ENCODE results near the gene MICALL2. TPM values are rescaled to one million over a fixed set of nuclear protein-coding genes. Genes with fewer than 3 reads are reported as not detected.
"Not testable (repeated sequence)": the region's sequence is repeated elsewhere in the genome, so short reads cannot be mapped to it uniquely, and the experiment has no call there.

Gene MICALL2
- total RNA-seq, 1 donor from 2014 or later: 1.5 TPM

DNA sequence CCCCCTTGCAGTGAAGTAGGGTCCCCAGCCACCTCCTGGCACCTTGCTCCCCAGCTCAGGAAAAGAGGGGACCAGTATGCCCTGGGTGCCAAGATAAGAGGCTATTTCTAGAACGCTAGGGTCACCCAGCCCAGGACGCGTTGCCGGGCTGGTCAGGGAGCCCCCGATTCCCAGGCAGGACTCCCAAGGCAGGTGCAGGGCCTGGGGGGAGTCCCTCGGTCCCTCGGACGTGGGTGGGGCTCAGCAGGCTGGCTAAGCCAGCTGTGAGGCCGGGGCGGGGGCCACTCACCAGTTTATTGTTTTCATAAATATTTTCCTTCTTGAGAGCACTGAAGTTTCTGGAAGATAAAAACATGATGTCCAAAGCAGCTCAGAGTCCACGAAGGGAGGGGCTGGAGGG lies 9.3 kb downstream of the MICALL2 start:
- intact Hi-C loops (cut with micrococcal nuclease): no loop called here

DNA sequence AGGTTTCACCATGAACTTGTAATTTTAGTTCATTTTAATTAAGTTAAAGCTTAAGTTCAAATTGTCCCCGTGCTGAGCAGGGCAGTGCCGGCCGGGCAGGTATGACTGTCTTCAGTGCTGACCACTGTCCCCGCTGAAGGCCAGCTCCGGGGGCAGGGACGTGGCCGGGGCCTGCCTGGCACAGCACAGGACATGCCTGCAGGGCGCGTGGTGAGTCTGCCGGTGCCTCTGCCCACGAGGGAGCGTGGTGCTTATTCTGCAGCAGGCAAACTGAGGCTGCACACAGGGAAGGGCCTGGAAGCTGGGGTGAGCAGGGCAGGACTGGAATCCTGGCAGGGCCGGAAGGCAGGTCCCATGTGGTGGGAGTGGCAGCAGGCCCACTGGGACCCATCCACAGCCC lies 9.8 kb downstream of the MICALL2 start:
- intact Hi-C loops (cut with micrococcal nuclease): no loop called here

DNA sequence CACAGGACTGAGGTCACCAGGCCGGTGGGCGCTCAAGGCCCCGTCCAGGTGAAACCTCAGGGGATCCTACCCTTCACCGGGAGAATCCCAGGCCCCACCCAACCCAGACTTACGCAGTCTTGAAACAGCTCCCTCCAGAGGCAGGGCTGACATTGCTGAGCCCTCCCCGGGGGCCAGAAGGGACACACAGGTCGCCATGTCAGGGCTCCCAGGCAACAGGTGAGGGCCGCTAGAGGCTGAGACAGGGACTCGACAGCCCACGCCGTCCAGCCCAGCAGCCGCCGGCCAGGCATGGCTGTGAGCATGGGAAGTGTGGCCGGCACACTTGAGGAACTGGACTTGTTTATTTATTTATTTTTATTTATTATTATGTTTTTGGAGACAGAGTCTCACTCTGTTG lies 10.3 kb downstream of the MICALL2 start:
- intact Hi-C loops (cut with micrococcal nuclease): no loop called here

DNA sequence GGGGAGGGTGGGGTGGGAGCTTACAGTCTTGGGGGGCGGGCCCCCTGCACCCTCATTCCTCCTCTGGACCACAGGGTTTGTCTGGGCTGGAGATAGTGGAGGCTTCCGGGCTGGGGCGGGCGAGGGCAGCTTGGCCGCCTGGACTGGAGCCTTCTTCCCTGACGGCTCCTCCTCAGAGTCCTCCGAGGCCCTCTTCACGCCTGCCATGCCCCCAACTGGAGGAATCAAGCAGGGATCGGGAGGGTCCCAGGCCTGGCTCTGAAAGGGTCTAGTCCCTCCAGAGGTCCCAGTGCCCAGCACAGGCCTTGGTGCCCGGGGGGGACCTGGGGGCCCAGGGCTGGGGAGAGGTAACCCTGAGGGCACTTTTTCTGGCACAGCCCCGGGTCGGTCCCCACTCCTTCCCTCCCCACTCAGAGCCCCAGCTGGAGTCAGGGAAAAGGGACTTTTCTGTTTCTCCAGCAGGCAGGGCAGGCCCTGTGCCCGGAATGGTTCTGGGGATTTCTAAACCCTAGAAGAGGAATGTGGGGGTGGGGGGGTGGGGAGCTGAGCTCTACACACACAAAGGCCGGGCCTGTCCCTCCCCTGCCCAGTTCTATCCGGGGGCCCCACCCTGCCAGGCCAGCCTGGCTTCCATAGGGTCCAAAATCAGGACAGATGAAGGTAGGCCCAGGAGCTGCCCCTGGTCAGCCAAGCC lies 11.6 kb downstream of the MICALL2 start:
- intact Hi-C loops (cut with micrococcal nuclease): no loop called here

DNA sequence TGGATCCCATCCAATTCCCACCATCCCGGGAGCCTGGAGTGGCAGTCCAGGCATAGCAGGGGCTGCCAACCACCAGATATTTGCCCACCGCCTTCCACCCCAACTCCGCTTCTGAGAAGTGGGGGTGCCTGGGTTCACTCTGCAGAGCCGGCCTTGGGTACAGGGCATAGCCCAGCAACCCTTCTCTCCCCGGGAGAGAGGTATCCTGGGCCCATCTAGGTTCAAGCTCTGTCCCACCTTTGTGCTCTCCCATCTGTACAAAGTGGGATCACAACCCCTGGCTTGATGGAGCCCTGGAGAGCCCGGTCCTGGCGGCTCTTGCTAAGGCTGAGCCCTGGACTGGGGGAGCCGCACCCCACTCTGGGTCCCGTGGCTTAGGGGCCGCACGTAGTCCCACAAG lies 12.2 kb downstream of the MICALL2 start:
- intact Hi-C loops (cut with micrococcal nuclease): no loop called here

DNA sequence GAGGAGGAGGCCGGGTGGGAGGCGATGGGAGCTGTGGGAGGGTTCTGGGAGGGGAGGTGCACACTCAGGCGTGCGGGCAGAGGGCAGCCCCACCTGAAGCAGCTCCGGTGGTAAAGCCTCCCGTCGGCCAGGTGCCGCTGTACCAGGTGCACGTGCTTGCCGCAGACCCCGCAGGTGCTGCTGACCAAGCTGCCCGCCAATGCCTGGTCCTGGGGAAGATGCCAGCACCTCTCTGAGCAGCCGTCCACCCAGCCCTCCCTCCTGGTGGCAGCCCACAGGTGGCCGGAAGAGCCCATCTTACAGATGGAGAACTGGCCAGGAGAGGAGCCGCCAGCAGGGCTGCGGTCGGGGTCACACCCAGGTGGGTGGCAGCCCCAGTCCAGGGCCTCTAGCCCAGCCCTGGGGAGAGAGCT lies 12.6 kb downstream of the MICALL2 start:
- intact Hi-C loops (cut with micrococcal nuclease): no loop called here

DNA sequence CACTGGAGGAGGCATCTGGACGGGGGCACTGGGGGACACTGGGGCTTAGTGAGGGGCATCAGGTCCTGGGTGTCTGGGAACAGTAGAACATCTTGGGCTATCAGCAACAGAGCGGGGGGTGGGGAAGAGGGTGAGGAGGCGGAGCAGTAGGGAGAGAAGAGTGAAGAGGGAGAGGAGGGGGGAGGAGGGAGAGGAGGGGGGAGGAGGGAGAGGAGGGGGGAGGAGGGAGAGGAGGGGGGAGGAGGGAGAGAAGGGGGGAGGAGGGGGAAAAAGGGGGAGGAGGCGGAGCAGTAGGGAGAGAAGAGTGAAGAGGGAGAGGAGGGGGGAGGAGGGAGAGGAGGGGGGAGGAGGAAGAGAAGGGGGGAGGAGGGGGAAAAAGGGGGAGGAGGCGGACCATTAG lies 13.2 kb downstream of the MICALL2 start:
- intact Hi-C loops (cut with micrococcal nuclease): not testable (repeated sequence)

DNA sequence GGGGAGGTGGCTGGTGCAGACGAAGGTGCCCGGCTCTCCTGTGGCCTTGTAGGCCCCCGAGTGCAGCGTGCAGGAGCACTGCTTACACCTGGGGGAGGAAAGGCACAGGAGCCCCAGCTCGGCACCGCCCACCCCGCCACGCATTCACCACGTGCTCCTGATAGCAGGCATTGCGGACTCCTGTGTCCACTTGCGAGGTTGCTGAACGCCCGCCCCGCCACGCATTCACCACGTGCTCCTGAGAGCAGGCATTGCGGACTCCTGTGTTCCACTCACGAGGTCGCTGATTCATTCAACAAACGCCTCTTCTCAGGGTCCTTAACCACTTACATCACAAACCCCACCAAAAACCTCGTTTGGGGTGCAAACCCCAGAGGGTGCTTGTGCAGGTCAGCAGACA lies 13.9 kb downstream of the MICALL2 start:
- intact Hi-C loops (cut with micrococcal nuclease): no loop called here

DNA sequence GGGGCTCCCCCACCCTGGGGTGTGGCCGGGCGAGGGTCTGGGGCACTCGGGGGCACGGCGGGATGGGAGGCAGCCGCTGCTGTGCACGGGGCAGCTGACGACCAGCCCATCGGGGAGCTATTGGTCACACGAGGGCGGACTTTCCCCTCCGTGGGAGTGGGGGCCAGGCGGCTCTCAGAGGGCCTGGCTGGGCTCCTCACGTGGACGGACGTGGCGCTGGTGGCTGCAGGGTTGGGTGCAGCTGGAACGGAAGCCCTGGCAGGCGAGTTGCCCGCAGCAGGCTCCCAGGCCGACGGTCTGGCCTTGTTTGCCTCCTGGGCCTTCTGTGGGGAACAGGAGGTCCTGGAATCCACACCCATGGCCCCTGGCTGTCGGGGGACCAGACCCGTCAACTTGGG lies 14.3 kb downstream of the MICALL2 start:
- intact Hi-C loops (cut with micrococcal nuclease): no loop called here

DNA sequence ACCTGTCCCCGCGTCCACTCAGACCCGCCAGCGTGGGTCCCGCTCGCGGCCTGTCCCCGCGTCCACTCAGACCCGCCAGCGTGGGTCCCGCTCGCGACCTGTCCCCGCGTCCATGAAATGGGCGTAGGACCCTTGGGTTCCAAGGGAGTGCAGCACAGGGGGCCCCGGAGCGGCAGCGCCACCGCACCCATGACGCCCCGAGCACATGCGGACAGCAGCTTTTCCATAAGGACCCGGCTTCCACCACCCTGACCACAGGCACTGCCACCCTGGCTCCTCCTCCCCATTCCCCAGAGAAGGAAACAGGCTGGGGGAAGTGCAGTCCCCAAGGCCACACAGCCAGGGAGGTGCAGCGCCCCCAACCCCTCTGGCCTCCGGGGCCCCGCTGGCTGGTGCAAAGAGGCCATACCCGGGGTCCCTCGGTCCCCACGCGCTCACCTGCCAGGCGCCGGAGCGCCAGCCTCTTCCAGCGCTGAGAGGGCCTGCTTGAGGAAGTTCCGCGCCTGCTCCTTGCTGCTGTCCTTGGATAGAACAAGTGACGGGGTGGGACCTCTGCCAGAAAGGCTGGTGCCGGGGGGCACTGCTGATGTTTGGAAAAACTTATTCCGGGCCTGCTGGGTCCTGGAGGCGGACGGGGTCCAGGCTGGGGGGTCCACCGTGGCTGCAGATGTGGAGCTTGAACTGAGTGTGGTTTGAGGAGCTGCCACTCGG lies 14.9 kb downstream of the MICALL2 start:
- intact Hi-C loops (cut with micrococcal nuclease): no loop called here

DNA sequence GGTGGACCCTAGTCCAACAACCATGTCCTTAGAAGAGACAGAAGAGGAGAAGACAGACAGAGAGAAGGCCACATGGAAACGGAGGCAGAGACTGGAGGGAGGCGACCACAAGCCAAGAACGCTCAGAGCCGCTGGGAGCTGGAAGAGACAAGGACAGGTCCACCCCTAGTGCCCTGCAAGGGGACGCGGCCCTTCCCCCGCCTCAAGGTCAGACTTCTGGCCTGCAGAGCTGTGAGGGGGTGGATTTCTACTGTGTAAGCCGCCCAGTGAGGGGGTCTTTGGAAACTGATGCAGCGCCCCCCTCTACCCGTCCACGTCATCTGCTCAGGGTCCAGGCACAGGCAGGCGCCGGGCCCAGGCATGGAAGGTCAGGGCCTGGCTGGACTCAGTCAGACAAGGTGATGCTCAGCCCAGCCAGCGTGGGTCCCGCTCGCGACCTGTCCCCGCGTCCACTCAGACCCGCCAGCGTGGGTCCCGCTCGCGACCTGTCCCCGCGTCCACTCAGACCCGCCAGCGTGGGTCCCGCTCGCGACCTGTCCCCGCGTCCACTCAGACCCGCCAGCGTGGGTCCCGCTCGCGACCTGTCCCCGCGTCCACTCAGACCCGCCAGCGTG lies 15.6 kb downstream of the MICALL2 start:
- intact Hi-C loops (cut with micrococcal nuclease): not testable (repeated sequence)

DNA sequence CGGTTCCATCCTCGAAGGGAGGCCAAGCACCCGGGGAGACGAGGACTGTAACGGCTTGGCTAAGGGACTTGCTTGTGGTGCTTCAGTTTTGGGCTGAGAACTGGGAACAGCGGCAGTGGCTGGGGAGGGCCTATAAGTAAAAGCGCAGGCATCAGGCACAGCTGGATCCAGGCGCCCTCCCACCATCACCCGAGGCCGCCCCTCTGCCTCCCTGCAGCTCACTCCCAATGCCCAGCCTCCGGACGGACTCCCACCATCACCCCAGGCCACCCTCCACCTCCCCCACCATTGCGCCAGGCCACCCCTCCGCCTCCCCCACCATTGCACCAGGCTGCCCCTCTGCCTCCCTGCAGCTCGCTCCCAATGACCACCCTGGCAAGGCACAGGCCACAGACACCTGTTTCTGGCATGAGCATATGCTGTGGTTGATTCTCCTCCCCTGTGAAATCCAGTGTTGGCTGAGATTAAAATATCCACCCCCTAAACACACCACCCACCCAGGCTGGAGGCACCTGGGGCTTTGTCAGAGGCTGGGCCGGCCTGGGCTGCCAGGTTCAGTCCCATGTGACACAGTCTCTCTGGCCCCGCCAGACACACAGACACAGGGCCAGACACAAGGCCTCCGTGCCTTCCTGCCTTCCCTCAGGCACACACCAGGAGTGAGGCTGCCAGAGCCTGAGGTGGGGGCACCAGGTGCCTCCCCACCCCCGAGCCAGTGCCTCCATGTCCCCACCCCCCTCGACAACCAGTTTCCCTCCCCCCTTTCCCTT lies 16.7 kb downstream of the MICALL2 start:
- intact Hi-C loops (cut with micrococcal nuclease): no loop called here

DNA sequence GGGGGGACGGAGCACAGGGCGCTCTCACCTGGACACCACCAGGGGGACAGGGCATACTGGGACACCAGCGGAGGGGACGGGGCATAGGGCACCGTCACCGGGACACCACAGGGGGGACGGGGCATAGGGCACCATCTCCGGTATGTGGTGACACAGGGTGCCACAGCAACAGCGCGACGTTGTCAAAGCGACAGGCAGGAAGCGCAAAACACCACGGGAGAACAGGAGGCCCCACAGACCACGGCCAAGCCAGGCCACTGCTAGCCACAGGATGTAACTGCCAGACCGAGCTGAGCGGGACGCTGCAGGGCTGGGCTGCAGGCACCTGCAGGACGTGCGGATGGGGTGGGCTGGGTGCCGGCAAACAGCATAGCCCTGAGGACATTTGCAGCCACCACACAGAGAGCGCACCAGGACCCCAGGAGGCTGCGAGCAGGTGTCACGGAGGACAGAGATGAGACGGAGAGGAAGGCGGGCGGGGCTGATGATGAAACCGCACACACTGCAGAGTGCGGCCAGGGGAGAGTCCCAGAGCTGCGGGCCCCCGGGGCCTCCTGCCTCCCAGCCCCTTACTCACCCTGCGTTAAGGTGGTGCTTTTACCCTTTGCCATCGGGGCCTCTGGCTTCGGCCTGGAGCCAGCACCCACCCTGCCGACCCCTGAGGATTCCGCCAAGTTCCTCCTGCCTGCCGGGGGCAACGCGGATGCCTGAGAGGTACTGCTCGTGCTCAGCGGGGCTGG lies 17.5 kb downstream of the MICALL2 start:
- intact Hi-C loops (cut with micrococcal nuclease): no loop called here

DNA sequence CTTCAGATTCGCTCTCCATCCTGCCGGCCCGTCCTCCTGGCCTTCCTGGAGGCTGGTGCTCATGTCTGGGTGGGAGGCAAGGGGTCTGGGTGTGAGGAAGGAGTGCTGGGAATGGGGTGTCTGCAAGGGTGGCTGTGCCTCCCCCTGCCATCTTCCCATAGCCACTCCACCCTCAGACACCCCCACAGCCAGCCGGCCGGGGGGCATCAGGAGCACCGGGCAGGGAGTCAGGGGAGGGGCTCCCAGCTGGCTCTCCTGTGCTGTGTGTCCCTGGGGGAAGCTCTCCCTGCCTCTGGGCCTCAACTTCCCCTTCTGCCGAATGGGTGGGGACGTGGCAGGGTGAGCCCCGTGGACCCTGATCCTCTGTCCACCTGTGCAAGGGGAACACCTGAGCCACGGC lies 18.6 kb downstream of the MICALL2 start:
- intact Hi-C loops (cut with micrococcal nuclease): no loop called here

DNA sequence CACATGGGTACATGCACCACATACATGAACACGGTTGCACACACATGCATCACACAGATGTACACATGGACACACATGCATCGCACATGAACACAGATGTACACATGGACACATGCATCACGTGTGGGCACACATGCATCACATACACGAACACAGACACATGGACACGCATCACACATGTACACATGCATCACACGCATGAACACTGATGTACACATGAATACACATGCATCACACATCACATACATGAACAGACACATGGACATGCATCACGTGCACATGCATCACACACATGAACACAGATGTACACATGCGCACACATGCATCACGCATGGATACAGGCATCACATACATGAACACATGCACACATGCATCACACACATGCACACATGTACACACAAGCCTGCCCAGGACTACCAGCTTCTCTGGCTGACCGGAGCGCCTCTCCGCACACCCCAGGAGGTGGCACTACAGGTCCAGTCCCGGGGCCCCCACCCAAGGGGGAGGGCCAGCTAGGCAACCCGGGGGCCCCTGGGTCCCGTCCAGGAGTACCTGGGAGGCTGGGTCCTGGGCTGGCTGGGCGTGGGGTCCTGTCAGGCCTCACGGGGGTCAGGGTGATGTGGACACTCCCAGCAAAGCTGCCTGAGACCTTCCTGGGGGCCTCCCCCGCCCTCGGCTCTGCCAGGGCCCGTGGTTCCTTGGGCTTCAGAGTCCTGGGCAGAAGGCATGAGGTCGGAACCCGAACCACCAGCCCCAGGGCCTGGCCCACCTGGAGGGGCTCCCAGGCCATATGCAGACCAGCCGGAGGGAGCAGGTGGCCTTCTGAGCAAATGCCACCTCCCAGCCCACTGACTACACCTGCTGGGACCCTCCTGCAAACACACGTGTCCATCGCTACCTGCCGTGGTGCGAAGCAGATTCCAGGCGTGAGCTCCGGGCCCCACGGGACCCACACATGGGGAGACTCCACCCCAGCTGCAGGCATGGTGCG lies 19.6 kb downstream of the MICALL2 start:
- intact Hi-C loops (cut with micrococcal nuclease): no loop called here

DNA sequence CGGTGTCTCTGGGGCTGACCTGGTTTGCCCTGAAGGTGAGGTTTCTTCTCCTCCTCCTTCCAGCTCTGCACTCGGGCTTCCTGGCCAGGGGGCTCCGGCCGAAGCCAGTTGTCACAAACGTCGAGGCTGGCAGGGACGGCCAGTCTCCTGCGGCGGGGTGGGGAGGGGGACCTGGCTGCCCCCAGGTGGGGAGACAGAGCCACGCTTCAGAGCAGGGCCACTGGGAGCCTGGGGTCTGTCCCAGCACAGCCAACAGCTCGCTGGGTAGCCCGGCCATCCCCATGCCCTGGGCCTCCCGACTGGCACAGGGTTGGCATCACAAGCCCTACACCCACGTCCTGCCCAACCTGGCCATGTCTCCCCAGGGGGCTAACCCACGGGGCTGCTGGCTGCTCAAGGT lies 20.4 kb downstream of the MICALL2 start:
- intact Hi-C loops (cut with micrococcal nuclease): no loop called here

DNA sequence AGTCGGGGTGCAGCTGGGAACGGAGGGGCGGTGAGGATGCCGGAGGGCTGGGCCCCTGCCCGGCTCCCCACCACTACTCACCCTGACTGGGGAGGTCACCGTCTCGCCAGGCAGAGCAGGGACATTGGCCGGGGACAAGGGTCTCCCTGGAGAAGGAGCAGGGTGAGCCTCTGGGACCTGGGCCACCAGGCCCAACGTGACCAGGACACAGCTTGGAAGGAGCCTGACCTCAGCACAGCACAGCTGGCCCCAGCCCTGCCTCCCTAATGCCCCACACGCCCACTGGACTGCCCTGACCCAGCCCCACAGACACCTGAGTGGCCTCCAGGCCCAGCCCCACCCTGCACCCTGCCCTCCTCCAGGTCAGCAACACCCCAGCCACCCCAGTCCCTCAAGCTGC lies 21.1 kb downstream of the MICALL2 start:
- intact Hi-C loops (cut with micrococcal nuclease): no loop called here

DNA sequence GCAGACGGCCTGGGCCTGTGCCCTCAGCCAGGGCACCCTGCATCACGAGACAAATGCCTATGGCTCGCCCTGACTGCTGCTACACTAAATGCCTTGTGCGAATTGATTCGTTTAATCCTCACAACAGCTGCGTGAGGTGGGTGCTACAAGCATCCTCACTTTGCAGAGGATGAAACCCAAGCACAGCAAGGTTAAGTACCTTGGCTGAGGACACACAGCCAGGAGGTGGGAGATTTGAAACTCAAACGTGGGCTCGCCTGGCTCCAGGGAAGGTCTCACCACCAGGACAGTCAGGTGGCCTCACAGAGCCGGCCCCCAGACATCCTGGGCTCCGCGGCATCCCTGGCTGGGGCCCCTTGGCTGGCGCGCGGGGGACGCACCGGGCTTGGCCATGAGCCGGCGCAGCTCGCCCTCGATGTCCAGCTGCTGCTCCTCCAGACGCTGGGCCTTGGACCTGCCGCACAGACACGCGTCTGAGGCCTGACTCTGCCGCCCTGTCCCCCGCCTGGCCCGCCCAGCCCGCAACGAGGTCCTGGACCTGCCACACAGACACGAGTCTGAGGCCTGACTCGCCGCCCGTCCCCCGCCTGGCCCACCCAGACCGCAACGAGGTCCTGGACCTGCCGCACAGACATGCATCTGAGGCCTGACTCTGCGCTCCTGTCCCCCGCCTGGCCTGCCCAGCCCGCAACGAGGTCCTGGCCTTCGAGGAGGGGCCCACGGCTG lies 22.0 kb downstream of the MICALL2 start:
- intact Hi-C loops (cut with micrococcal nuclease): no loop called here

DNA sequence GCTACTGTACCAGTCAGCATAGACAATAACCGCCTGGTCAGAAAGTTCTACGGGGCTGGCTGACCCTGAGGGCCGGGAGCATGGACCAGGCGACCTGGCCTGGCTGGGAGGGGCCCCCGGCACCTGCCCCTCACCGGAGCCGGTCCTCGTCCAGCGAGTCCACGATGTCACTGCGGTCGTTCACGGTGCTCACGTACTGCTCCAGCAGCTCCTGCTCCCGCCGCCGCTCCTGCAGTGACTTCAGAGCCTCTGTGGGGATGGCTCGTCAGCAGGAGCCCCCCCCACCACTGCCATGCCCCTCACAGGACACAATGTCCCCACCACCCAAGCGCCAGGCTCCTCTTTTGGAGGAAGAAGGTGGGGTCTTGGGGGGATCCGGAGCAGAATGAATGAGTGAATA lies 22.7 kb downstream of the MICALL2 start:
- intact Hi-C loops (cut with micrococcal nuclease): no loop called here
